ENCODE measurements around the gene ZCCHC7. TPM values are rescaled to one million over a fixed set of nuclear protein-coding genes. Genes with fewer than 3 reads are reported as not detected.

The ZCCHC7 gene
- total and polyA plus RNA-seq, 10 of the 15 experiments (the other 5 are each of a cell fraction or from before 2014, with no cell fraction given), result 42.9 to 178 (median 53.3) TPM

DNA sequence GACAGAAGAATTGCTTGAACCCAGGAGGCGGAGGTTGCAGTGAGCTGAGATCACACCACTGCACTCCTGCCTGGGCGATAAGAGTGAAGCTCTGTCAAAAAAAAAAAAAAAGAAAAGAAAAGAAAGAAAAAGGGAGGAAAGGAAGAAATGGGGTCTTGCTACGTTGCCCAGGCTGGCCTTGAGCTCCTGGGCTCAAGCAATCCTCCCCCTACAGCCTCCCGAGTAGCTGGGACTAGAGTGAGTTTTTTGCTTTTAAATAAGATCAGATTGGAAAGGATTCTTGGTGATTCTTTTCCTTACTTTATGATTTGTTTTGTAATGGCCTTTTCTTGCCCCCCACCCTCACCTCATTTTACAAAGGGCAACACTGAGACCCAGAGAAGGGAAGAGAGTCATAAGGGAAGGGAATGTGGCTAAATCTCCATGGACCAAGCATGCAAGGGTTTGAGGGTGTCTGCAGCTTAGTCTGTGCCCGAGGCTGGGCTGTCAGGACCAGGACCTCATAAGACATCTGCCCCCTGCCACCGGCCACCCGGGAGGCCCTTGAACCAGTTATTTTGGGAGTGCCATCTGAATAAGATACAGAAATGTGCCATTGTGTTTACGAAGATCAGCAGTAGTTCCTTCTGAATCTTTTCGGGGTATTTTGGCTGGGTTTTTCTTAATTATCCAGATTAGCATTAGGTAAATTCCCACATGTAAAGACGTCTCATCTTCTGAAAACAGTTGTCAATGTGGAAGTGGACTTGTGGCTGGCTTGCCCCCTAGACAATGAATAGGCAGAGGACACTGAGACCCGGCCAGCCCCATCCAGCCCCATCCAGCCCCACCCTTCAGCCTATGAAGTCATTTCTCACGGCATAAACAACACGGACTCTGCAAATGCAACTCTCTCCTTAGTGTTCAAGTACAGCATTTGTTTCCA lies 257.6 kb downstream of the ZCCHC7 start (continued):
- TF ChIP-seq BRCA1 (IDR thresholded peaks at IDR 0.05; ENCODE audit: low read depth, low read length) (no peak), POLR2AphosphoS5 (IDR thresholded peaks at IDR 0.05; ENCODE audit: low read length) (peak; percentile 9; the same call in 1 of the 2 replicates), YY1 (IDR thresholded peaks at IDR 0.05; ENCODE audit: low read depth, low read length) (0 out of 2 replicates have a peak, but pooled peaks have one; percentile 7), E4F1 (IDR thresholded peaks at IDR 0.05; ENCODE audit: borderline replicate concordance, partially characterized antibody) (no peak), LARP7 (IDR thresholded peaks at IDR 0.05) (no peak), SMC3 (IDR thresholded peaks at IDR 0.05; ENCODE audit: borderline replicate concordance, low read length) (0 out of 2 replicates have a peak, but pooled peaks have one; percentile 13), SREBF1 (IDR thresholded peaks at IDR 0.05; ENCODE audit: low read length) (no peak), TAF1 (IDR thresholded peaks at IDR 0.05; ENCODE audit: borderline replicate concordance, low read depth, low read length) (no peak), USF1 (IDR thresholded peaks at IDR 0.05; ENCODE audit: borderline replicate concordance, extremely low read length, insufficient read depth, low read depth, low read length) (no peak), WRNIP1 (IDR thresholded peaks at IDR 0.05; ENCODE audit: borderline replicate concordance, low read depth, low read length) (no peak), YBX1 (IDR thresholded peaks at IDR 0.05) (no peak), HDAC6 (IDR thresholded peaks at IDR 0.05; ENCODE audit: unreplicated experiment) (no peak), RELA (IDR thresholded peaks at IDR 0.05; ENCODE audit: borderline replicate concordance, partially characterized antibody) (peak; percentile 75), SP1 (IDR thresholded peaks at IDR 0.05; ENCODE audit: low read depth, low read length) (no peak), CEBPZ (IDR thresholded peaks at IDR 0.05; ENCODE audit: low read depth, low read length) (no peak), RCOR1 (conservative IDR thresholded peaks at IDR 0.05; ENCODE audit: low read depth, low read length) (no peak), CHD1 (IDR thresholded peaks at IDR 0.05; ENCODE audit: low read depth, low read length) (no peak), IKZF1 (conservative IDR thresholded peaks at IDR 0.05) (peak; percentile 75), RB1 (IDR thresholded peaks at IDR 0.05; ENCODE audit: borderline replicate concordance) (no peak)
- TF ChIP-seq, protein P1, sequence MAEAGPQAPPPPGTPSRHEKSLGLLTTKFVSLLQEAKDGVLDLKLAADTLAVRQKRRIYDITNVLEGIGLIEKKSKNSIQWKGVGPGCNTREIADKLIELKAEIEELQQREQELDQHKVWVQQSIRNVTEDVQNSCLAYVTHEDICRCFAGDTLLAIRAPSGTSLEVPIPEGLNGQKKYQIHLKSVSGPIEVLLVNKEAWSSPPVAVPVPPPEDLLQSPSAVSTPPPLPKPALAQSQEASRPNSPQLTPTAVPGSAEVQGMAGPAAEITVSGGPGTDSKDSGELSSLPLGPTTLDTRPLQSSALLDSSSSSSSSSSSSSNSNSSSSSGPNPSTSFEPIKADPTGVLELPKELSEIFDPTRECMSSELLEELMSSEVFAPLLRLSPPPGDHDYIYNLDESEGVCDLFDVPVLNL (IDR thresholded peaks at IDR 0.05; ENCODE audit: low read depth, low read length), result no peak
- TF ChIP-seq, protein P2, sequence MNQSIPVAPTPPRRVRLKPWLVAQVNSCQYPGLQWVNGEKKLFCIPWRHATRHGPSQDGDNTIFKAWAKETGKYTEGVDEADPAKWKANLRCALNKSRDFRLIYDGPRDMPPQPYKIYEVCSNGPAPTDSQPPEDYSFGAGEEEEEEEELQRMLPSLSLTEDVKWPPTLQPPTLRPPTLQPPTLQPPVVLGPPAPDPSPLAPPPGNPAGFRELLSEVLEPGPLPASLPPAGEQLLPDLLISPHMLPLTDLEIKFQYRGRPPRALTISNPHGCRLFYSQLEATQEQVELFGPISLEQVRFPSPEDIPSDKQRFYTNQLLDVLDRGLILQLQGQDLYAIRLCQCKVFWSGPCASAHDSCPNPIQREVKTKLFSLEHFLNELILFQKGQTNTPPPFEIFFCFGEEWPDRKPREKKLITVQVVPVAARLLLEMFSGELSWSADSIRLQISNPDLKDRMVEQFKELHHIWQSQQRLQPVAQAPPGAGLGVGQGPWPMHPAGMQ (IDR thresholded peaks at IDR 0.05; ENCODE audit: borderline replicate concordance), result no peak

Measured in GM12878 (cell line).